Activated CD8-positive, alpha-beta memory T cell treated with anti-CD3 and anti-CD28 coated beads, Interleukin-2, amount 50 U/mL, for 24 hours (primary cell): Measurements from ENCODE around the gene RETN.

Experiments used
- DNase-seq: peaks from one replicate; pipeline ENCODE4 v3.0.0-alpha.2; 2020; ENCODE audit errors: extremely low read depth

Gene RETN

DNA sequence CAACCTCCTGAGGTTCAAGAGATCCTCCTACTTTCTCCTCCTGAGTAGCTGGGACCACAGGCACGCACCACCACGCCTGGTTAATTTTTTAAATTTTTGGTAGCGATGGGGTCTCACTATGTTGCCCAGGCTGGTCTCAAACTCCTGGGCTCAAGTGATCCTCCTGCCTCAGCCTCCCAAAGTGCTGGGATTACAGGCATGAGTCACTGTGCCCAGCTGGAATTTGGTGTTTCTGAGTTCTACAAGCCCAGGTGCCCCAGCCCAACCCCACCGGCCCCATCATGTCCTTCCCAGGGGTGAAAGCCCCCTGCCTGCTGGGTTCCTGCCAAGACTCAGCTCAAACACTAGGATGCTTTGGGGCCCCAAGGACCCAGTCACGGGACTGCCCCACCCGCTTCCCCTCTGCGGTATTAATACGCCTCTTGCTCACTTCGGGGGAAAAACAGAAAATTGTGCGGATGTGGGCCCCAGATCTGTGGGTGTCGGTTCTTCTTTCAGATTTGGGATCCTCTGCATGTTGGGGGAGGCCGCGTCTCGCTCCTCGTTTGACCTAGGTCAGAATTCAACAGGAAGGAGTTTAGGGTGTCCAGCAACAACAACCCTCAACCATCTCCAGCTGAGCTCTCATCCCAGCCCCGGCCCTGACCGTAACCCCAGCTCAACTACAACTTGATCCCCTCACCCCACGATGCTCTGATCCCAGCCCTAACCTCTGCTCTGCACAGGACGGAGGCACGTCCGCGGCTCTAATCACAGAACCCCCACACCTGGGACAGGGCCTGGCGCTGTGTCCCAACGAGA is 36.7 kb downstream of the RETN start:
- peak; percentile 53 for DNase-seq

DNA sequence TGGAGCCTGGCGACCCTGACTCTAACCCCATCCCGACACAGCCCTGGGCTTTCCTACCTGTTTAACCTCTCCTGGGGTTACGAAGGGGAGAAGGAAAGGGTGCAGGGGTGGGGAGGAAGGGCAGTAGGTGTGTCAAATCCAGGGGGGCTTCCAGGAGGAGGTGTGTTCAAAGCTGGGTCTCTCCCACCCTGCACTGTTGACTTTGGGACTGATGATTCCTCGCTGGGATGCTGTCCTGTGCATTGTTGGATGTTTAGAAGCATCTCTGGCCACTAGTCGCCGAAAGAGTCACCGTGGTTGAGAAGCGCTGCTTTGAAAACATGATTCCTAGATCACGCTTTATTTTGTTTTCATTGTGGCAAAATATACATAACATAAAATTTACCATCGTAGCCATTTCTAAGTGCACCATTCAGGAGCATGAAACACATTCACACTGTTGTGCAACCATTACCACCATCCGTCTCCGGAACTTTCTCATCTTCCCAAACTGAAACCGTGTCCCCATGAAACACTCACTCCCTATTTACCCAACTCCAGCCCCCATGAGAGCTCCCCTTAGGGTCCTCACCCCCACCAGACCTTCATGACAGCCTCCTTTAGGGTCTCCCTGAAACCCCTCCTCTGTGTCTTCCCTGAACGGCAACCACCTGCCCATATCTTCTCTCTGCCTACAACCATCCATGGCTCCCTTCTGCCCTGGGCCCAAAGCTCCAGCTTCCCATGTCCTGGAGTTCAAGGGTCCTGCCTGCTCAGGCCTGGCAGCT is 37.5 kb downstream of the RETN start:
- DNase-seq, result no peak

DNA sequence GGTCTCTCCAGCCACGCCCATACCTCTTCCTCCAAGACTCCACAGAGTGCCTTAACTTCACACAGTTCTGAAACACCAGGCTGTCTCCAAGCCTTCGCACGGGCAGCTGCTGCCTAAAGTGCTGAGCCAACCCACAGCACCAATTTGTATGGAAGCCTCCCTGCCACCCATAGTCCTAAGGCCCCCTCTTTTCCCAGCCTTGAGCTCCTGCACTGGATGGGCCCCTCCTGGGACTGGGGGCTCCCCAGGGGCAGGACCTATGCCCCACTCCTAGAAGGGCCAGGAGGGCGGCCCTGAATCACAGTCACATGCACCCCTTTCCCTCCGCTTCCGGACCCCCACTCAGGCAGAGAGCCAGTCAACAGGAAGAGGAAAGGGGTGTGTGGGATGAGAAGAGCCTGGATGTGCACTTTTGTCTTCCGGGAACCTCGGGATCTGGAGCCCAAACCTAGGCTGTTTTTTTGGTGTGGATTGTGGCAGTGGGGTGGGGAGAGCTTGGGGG is 38.2 kb downstream of the RETN start:
- DNase-seq, result no peak

DNA sequence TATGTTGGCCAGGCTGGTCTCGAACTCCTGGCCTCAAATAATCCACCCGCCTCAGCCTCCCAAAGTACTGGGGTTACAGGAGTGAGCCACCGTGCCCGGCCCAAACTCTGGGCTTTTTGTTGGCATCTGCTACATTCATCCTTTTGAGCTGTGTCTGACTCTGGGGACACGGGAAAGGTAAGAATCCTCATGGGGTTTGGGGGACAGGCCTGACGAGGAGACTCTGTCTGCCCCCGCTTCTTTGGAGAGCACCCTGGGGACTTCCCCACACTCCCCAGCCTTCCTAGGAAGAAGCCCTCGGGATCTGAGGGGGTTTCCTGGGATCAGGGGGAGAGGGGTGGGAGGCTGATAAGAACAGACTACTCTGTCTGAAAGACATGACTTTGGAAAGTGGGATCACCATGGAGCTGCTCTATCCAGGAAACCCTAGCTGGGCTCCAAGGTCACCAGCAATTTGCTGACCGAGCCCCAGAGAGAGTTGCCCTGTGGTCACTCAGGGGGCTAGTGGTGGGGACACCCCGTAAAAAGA is 41.1 kb downstream of the RETN start:
- no peak for DNase-seq

DNA sequence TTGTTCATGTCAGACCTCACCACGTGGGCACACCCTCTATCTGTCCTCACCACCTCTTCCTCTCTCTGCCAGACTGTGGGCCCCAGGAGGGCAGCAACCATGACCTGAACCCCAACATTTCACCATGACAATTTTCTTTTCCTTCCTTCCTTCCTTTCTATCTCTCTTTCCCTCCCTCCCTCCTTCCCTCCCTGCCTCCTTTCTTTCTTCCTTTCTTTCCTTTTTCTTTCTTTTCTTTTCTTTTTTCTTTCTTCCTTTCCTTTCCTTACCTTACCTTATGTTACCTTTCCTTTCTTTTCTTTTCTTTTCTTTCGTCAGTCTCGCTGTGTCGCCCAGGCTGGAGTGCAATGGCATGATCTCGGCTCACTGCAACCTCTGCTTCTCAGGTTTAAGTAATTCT is 41.8 kb downstream of the RETN start:
- no peak for DNase-seq

DNA sequence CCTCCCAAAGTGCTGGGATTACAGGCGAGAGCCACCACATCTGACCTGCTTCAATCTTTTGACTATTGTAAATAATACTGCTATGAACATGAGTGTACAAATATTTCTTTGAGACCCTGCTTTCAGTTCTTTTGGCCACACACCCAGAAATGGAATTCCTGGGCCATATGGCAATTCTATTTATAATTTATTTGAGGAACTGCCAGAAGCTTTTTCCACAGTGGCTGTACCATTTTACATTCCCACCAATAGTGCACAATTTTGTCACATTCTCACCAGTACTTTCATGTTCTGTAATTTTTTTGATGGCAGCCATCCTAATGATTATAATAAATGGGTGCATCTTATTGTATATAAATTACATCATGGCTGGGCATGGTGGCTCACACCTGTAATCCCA is 46.8 kb downstream of the RETN start:
- DNase-seq, result no peak

DNA sequence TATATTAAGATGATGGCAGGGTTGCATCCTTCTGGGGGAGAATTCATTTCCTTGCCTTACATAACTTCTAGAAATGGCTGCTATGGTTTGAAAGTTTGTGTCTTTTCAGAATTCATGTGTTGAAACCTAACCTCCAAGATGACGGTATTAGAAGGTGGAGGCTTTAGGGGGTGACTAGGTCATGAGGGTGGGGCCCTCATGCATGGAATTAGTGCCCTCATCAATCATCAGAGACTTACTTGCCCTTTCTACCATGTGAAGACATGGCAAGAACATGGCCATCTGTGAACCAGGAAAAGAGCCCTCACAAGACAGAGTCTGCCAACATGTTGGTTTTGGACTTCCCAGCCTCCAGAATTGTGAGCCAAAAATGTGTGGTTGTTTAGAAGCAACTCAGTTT is 47.9 kb downstream of the RETN start:
- no peak for DNase-seq

DNA sequence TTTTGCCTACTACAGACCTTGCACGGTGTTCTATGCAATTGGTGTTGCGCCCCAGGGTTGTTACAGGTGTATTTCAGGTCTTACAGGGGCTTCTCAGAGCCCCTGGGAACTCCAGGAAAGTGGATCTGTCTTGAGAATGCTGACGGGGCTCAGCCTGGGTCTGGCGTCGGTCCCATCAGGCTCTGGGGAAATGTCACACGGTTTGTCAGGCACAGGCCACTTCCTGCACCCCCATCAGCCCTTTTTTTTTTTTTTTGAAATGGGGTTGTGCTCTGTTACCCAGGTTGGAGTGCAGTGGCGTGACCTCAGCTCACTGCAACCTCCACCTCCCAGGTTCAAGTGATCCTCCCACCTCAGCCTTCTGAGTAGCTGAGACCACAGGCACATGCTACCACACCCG is 49.8 kb downstream of the RETN start:
- DNase-seq, result no peak
